HepG2 (cell line): ENCODE results near the gene PRTN3. TPM values are rescaled to one million over a fixed set of nuclear protein-coding genes. Genes with fewer than 3 reads are reported as not detected.

Experiments used
- AGO1 ChIP-seq: fragments of 200-400 bp; formaldehyde crosslinking; IDR thresholded peaks from 2 replicates; pipeline ENCODE4 v1.6.1; 2017; ENCODE audit warnings: mild to moderate bottlenecking, low read depth, low read length, moderate library complexity; ENCODE audit not compliant: poor library complexity, severe bottlenecking
- HNF4G ChIP-seq, 2 experiments: sonication (generic) in 1 of 2; formaldehyde crosslinking in 1 of 2; IDR thresholded peaks; 2 replicates each; pipeline versions ENCODE4 v1.4.0 to v1.6.1; 2011 to 2020; ENCODE audit warnings: borderline replicate concordance in 2 of 2, low read depth in 2 of 2, mild to moderate bottlenecking in 2 of 2, low read length in 1 of 2, missing genetic modification reagents in 1 of 2, moderate library complexity in 1 of 2
- HOXA9 ChIP-seq: sonication (generic); formaldehyde crosslinking; IDR thresholded peaks from 2 replicates; pipeline ENCODE4 v1.8.1; 2022; ENCODE audit warnings: missing genetic modification reagents, mild to moderate bottlenecking, moderate library complexity, borderline replicate concordance
- ISL2 ChIP-seq: sonication (generic); formaldehyde crosslinking; IDR thresholded peaks from 2 replicates; pipeline ENCODE4 v1.5.0; 2020; ENCODE audit warnings: missing genetic modification reagents
- MTF1 ChIP-seq: sonication (generic); formaldehyde crosslinking; IDR thresholded peaks from 2 replicates; pipeline ENCODE4 v1.5.0; 2020; ENCODE audit warnings: missing genetic modification reagents
- POLR2G ChIP-seq: fragments of 200-400 bp; formaldehyde crosslinking; IDR thresholded peaks from 2 replicates; pipeline ENCODE4 v1.6.1; 2018; ENCODE audit warnings: mild to moderate bottlenecking, low read depth, low read length, moderate library complexity
- RAD21 ChIP-seq: fragments of 450-650 bp; formaldehyde crosslinking; IDR thresholded peaks from 2 replicates; pipeline ENCODE4 v1.5.0; 2020; ENCODE audit warnings: mild to moderate bottlenecking
- SP1 ChIP-seq, 2 experiments: fragments of 450-650 bp in 1 of 2; sonication (generic) in 1 of 2; formaldehyde crosslinking in 1 of 2; IDR thresholded peaks; 2 replicates each; pipeline versions ENCODE4 v1.4.0 to v1.6.1; 2016 to 2020; ENCODE audit warnings: missing genetic modification reagents in 1 of 2
- ZFX ChIP-seq: sonication (generic); formaldehyde crosslinking; IDR thresholded peaks from 2 replicates; pipeline ENCODE4 v1.4.0; 2020; ENCODE audit warnings: mild to moderate bottlenecking, low read depth, missing genetic modification reagents, moderate library complexity
- ZNF274 ChIP-seq: sonication (generic); formaldehyde crosslinking; IDR thresholded peaks from 2 replicates; pipeline ENCODE4 v1.5.1; 2020; ENCODE audit warnings: mild to moderate bottlenecking, missing genetic modification reagents
- ZNF296 ChIP-seq: sonication (generic); formaldehyde crosslinking; conservative IDR thresholded peaks from 2 replicates; pipeline ENCODE4 v1.5.0; 2020; ENCODE audit warnings: mild to moderate bottlenecking, missing genetic modification reagents
- ZNF552 ChIP-seq: sonication (generic); formaldehyde crosslinking; IDR thresholded peaks from 2 replicates; pipeline ENCODE4 v1.9.0; 2022; ENCODE audit warnings: missing genetic modification reagents, mild to moderate bottlenecking, borderline replicate concordance
- ZNF598 ChIP-seq: sonication (generic); formaldehyde crosslinking; IDR thresholded peaks from 2 replicates; pipeline ENCODE4 v1.5.1; 2020; ENCODE audit warnings: mild to moderate bottlenecking, missing genetic modification reagents, borderline replicate concordance
- ZNF841 ChIP-seq: sonication (generic); formaldehyde crosslinking; IDR thresholded peaks from 2 replicates; pipeline ENCODE4 v1.8.1; 2023; ENCODE audit warnings: missing genetic modification reagents, borderline replicate concordance
- ZSCAN25 ChIP-seq: sonication (generic); formaldehyde crosslinking; IDR thresholded peaks from 2 replicates; pipeline ENCODE4 v1.8.0; 2022; ENCODE audit warnings: mild to moderate bottlenecking, missing genetic modification reagents
- polyA plus RNA-seq, 8 experiments: library from polyadenylated mRNA; depleted of rRNA in 3 of 8; stranded (reverse) in 7 of 8; unstranded in 1 of 8; fragments of >200 nt; fragmentation: Illumina TruSeq in 4 of 8; extraction: Trizol in 4 of 8; gene quantifications; 2 replicates each; pipeline versions ENCODE4 v1.2.1 to v1.2.3, GENCODE V29; 2011 to 2016; ENCODE audit warnings: low read depth in 4 of 8, missing spikeins in 1 of 8, mixed read lengths in 1 of 8; ENCODE audit not compliant: insufficient read depth in 1 of 8
- total RNA-seq, 5 experiments: library from RNA; depleted of rRNA; stranded (reverse); fragments of >200 nt; fragmentation: Illumina TruSeq; extraction: Trizol; gene quantifications; 2 replicates each; pipeline ENCODE4 v1.2.3, GENCODE V29; 2016; ENCODE audit warnings: low read depth in 1 of 5
- TF ChIP-seq, protein P1 (sequence below): sonication (generic); formaldehyde crosslinking; IDR thresholded peaks from 2 replicates; pipeline ENCODE4 v1.8.0; 2022; ENCODE audit warnings: missing genetic modification reagents, mild to moderate bottlenecking, inconsistent platforms, borderline replicate concordance
- TF ChIP-seq, protein P2 (sequence below): sonication (generic); formaldehyde crosslinking; IDR thresholded peaks from 2 replicates; pipeline ENCODE4 v1.4.0; 2020; ENCODE audit warnings: missing genetic modification reagents
- TF ChIP-seq, protein P3 (sequence below): IDR thresholded peaks from 2 replicates; pipeline ENCODE4 v1.6.1; 2012; ENCODE audit warnings: low read length, improper control_type of control experiment

Gene PRTN3
- total and polyA plus RNA-seq, 2 of the 13 experiments (the other 11 are each of a cell fraction or from before 2014, with no cell fraction given), result not detected

DNA sequence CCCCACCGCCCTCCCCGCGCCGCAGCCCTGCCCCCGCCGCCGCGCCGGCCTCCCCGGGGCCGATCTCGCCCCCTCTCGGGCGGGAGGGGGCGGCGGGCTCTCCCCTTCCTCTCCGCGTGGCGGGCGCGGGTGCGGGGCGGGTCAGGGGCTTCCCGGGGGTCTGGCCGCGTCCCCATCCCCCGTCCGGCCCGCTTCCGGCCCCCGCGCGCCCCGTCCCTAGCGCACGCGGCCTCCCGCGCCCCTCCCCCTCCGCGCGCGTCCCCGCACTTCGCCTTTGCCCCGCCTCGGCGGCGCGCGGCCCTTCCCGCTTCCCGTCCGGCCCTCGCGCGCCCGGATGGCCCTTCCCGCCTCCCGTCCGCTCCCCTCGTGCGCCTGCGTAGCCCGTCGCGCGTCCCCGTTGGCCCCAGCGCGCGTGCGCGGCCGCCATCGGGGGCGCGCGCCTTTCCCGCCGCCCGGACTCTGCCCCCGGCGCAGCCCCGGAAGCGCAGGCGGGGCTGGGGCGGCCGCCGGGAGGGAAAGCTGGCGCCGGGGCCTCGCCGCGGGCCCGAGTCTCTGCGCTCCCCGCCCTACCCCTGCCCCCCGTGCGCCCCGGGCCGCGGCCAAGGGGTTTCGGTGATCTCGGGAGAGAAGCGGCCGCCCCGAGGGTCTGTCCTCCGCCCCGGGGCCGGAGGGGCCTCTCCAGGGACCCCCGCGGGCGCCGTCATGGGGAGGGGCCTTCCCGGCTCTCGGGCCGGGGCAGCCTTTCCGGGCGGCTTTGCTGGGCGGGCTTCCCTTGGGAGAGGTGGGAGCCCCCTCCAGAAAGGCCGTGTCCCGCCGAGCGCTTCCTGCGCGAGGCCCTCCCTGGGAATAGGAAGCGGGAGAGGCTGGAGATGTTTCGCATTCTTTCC is 43.0 kb upstream of the PRTN3 start (continued):
- TF ChIP-seq, protein P1, sequence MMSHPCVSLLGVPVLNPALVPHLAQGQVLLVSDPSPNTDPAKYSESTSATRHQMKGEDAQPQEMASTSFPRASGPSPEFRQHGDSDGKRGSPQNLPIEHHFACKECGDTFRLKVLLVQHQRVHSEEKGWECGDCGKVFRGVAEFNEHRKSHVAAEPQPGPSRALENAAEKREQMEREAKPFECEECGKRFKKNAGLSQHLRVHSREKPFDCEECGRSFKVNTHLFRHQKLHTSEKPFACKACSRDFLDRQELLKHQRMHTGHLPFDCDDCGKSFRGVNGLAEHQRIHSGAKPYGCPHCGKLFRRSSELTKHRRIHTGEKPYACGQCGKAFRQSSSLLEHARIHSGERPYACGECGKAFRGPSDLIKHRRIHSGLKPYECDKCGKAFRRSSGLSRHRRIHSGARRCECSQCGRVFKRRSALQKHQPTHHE (CRISPR knock-in tag), result no peak
- TF ChIP-seq POLR2G (peak; percentile 22; the same call in 1 of the 2 replicates), ISL2 (CRISPR knock-in tag) (0 out of 2 replicates have a peak, but pooled peaks have one; percentile 9), HOXA9 (CRISPR knock-in tag) (0 out of 2 replicates have a peak, but pooled peaks have one; percentile 54), MTF1 (no peak), AGO1 (peak; percentile 84), RAD21 (peak; percentile 56; the same call in 1 of the 2 replicates), HNF4G (IDR thresholded peaks at IDR 0.05; ENCODE audit: borderline replicate concordance, low read depth, low read length) (peak; percentile 70; the same call in 1 of the 2 replicates), HNF4G (CRISPR knock-in tag; IDR thresholded peaks at IDR 0.05; ENCODE audit: borderline replicate concordance, low read depth) (0 out of 2 replicates have a peak, but pooled peaks have one; percentile 50), ZNF296 (CRISPR knock-in tag) (no peak), ZFX (CRISPR knock-in tag) (peak; percentile 28), ZNF274 (no peak), ZNF598 (CRISPR knock-in tag) (0 out of 2 replicates have a peak, but pooled peaks have one; percentile 28), ZNF841 (0 out of 2 replicates have a peak, but pooled peaks have one; percentile 26), ZNF552 (CRISPR knock-in tag) (no peak), ZSCAN25 (no peak), SP1 (IDR thresholded peaks at IDR 0.05) (no peak), SP1 (CRISPR knock-in tag; IDR thresholded peaks at IDR 0.05) (peak; percentile 28; the same call in 1 of the 2 replicates)
- TF ChIP-seq, protein P2, sequence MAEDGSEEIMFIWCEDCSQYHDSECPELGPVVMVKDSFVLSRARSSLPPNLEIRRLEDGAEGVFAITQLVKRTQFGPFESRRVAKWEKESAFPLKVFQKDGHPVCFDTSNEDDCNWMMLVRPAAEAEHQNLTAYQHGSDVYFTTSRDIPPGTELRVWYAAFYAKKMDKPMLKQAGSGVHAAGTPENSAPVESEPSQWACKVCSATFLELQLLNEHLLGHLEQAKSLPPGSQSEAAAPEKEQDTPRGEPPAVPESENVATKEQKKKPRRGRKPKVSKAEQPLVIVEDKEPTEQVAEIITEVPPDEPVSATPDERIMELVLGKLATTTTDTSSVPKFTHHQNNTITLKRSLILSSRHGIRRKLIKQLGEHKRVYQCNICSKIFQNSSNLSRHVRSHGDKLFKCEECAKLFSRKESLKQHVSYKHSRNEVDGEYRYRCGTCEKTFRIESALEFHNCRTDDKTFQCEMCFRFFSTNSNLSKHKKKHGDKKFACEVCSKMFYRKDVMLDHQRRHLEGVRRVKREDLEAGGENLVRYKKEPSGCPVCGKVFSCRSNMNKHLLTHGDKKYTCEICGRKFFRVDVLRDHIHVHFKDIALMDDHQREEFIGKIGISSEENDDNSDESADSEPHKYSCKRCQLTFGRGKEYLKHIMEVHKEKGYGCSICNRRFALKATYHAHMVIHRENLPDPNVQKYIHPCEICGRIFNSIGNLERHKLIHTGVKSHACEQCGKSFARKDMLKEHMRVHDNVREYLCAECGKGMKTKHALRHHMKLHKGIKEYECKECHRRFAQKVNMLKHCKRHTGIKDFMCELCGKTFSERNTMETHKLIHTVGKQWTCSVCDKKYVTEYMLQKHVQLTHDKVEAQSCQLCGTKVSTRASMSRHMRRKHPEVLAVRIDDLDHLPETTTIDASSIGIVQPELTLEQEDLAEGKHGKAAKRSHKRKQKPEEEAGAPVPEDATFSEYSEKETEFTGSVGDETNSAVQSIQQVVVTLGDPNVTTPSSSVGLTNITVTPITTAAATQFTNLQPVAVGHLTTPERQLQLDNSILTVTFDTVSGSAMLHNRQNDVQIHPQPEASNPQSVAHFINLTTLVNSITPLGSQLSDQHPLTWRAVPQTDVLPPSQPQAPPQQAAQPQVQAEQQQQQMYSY (CRISPR knock-in tag), result 0 out of 2 replicates have a peak, but pooled peaks have one; percentile 37
- TF ChIP-seq, protein P3, sequence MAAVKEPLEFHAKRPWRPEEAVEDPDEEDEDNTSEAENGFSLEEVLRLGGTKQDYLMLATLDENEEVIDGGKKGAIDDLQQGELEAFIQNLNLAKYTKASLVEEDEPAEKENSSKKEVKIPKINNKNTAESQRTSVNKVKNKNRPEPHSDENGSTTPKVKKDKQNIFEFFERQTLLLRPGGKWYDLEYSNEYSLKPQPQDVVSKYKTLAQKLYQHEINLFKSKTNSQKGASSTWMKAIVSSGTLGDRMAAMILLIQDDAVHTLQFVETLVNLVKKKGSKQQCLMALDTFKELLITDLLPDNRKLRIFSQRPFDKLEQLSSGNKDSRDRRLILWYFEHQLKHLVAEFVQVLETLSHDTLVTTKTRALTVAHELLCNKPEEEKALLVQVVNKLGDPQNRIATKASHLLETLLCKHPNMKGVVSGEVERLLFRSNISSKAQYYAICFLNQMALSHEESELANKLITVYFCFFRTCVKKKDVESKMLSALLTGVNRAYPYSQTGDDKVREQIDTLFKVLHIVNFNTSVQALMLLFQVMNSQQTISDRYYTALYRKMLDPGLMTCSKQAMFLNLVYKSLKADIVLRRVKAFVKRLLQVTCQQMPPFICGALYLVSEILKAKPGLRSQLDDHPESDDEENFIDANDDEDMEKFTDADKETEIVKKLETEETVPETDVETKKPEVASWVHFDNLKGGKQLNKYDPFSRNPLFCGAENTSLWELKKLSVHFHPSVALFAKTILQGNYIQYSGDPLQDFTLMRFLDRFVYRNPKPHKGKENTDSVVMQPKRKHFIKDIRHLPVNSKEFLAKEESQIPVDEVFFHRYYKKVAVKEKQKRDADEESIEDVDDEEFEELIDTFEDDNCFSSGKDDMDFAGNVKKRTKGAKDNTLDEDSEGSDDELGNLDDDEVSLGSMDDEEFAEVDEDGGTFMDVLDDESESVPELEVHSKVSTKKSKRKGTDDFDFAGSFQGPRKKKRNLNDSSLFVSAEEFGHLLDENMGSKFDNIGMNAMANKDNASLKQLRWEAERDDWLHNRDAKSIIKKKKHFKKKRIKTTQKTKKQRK, result no peak
